ENCODE results near the gene SBF2.

DNA sequence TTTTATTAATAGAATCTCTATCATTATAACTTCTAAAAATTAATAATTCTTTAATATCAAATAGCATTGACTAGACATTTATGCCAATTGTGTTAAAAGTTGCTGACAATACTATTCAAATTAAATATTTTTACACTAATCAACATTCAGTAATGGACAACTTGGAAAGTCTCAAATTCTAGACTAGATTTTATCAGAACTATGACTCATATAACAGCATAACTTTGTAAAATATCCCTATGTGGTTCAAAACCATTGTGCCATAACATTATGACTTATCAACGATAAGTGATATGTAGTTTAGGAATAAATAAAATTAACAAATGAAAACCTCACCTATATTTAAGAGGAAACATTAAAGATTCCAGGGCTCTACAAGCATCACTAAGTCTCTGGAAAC, 291.8 kb downstream of the SBF2 start:
- no peak for TF ChIP-seq TAF1 (IDR thresholded peaks at IDR 0.05; ENCODE audit: borderline replicate concordance, low read depth, low read length)
- no peak for TF ChIP-seq POLR2A (IDR thresholded peaks at IDR 0.05; ENCODE audit: low read depth, low read length)

Data from GM12892 (cell line).